Effector memory CD4-positive, alpha-beta T cell (primary cell): ENCODE data around the gene CYB561D1.

ENCODE experiments used
- DNase-seq, 3 donors: peaks; one replicate each; pipeline ENCODE4 v3.0.0-alpha.2; 2020
- H3K27ac ChIP-seq: 2 replicates; pipeline ENCODE4 v1.7.0; 2013; ENCODE audit warnings: mild to moderate bottlenecking, low read length, moderate library complexity; ENCODE audit not compliant: insufficient read depth, poor library complexity, severe bottlenecking
- H3K27me3 ChIP-seq: replicated peaks from 2 replicates; pipeline ENCODE4 v1.7.0; 2013; ENCODE audit warnings: mild to moderate bottlenecking, low read length; ENCODE audit not compliant: insufficient read depth, control insufficient read depth, poor library complexity, severe bottlenecking
- H3K36me3 ChIP-seq: 2 replicates; pipeline ENCODE4 v1.7.0; 2013; ENCODE audit warnings: mild to moderate bottlenecking, low read length, moderate library complexity; ENCODE audit not compliant: control insufficient read depth, insufficient read depth
- H3K4me1 ChIP-seq: 2 replicates; pipeline ENCODE4 v1.7.0; 2013; ENCODE audit warnings: low read length, mild to moderate bottlenecking; ENCODE audit not compliant: control insufficient read depth, insufficient read depth, poor library complexity, severe bottlenecking
- H3K4me3 ChIP-seq: 2 replicates; pipeline ENCODE4 v1.7.0; 2013; ENCODE audit warnings: low read length, low read depth, mild to moderate bottlenecking; ENCODE audit not compliant: insufficient read depth, poor library complexity, severe bottlenecking
- H3K9me3 ChIP-seq: 2 replicates; pipeline ENCODE4 v1.7.0; 2013; ENCODE audit warnings: mild to moderate bottlenecking, low read length, moderate library complexity; ENCODE audit not compliant: control insufficient read depth

Gene CYB561D1

GRCh38 chr1:109509176-109510134, 15.6 kb downstream of the CYB561D1 start, which contains the start of gene AMIGO1:
AMIGO1 (minus strand) TSS chr1:109509727; CDS start chr1:109508912, 815 bp downstream.
- H3K4me3 ChIP-seq = peak within 1 kb of the TSS; percentile 71
- H3K4me1 ChIP-seq = peaks cover 36% of the 10 kb centered on the region
- DNase-seq = peak; percentile 22 to 45 (median 43)
- H3K27me3 ChIP-seq = no peaks in the 10 kb centered on the region
- peak within 1 kb of the TSS; percentile 58 for H3K27ac ChIP-seq
- H3K36me3 ChIP-seq = no peaks in the 10 kb centered on the region
- no peaks in the 10 kb centered on the region for H3K9me3 ChIP-seq

- Histone ChIP-seq H3K4me1 (peaks cover 17% of the 10 kb centered on the region), H3K9me3 (no peaks in the 10 kb centered on the region), H3K27me3 (no peaks in the 10 kb centered on the region), H3K4me3 (no peak overlapping the region), H3K27ac (no peak overlapping the region), H3K36me3 (no peaks in the 10 kb centered on the region)
- DNase-seq = no peak
These were observed 19.3 kb downstream of the CYB561D1 start for GRCh38 chr1:109513110-109513710.

- H3K4me3 ChIP-seq = no peak overlapping the region
- DNase-seq = no peak
- no peaks in the 10 kb centered on the region for H3K36me3 ChIP-seq
- H3K4me1 ChIP-seq = peaks cover 7% of the 10 kb centered on the region
- no peaks in the 10 kb centered on the region for H3K27me3 ChIP-seq
- no peaks in the 10 kb centered on the region for H3K9me3 ChIP-seq
- no peak overlapping the region for H3K27ac ChIP-seq
These were observed 21.0 kb downstream of the CYB561D1 start for GRCh38 chr1:109514846-109515245.

GRCh38 chr1:109516872-109517271, 23.0 kb downstream of the CYB561D1 start:
- no peak for DNase-seq
- Histone ChIP-seq H3K36me3 (no peaks in the 10 kb centered on the region), H3K27me3 (no peaks in the 10 kb centered on the region), H3K27ac (no peak overlapping the region), H3K4me1 (no peaks in the 10 kb centered on the region), H3K4me3 (no peak overlapping the region), H3K9me3 (no peaks in the 10 kb centered on the region)

GRCh38 chr1:109517337-109517736, 23.4 kb downstream of the CYB561D1 start:
- DNase-seq = no peak
- Histone ChIP-seq H3K36me3 (no peaks in the 10 kb centered on the region), H3K9me3 (no peaks in the 10 kb centered on the region), H3K27me3 (no peaks in the 10 kb centered on the region), H3K4me1 (no peaks in the 10 kb centered on the region), H3K27ac (no peak overlapping the region), H3K4me3 (no peak overlapping the region)

- Histone ChIP-seq H3K4me3 (no peak overlapping the region), H3K4me1 (no peaks in the 10 kb centered on the region), H3K27ac (no peak overlapping the region), H3K27me3 (no peaks in the 10 kb centered on the region), H3K36me3 (no peaks in the 10 kb centered on the region), H3K9me3 (no peaks in the 10 kb centered on the region)
- no peak for DNase-seq
These were observed 27.4 kb downstream of the CYB561D1 start for GRCh38 chr1:109521002-109521951.

GRCh38 chr1:109522026-109522425, 28.1 kb downstream of the CYB561D1 start:
- no peaks in the 10 kb centered on the region for H3K4me1 ChIP-seq
- no peak overlapping the region for H3K4me3 ChIP-seq
- H3K27me3 ChIP-seq = no peaks in the 10 kb centered on the region
- H3K9me3 ChIP-seq = no peaks in the 10 kb centered on the region
- H3K27ac ChIP-seq = no peak overlapping the region
- H3K36me3 ChIP-seq = no peaks in the 10 kb centered on the region
- no peak for DNase-seq

- no peak overlapping the region for H3K27ac ChIP-seq
- H3K27me3 ChIP-seq = no peaks in the 10 kb centered on the region
- no peaks in the 10 kb centered on the region for H3K4me1 ChIP-seq
- H3K36me3 ChIP-seq = no peaks in the 10 kb centered on the region
- H3K9me3 ChIP-seq = no peaks in the 10 kb centered on the region
- no peak overlapping the region for H3K4me3 ChIP-seq
- DNase-seq = no peak
These were observed 29.8 kb downstream of the CYB561D1 start for GRCh38 chr1:109523706-109524105.

- no peaks in the 10 kb centered on the region for H3K9me3 ChIP-seq
- no peaks in the 10 kb centered on the region for H3K27me3 ChIP-seq
- DNase-seq = no peak
- H3K27ac ChIP-seq = no peak overlapping the region
- H3K36me3 ChIP-seq = no peaks in the 10 kb centered on the region
- peaks cover 17% of the 10 kb centered on the region for H3K4me1 ChIP-seq
- H3K4me3 ChIP-seq = no peak overlapping the region
These were observed 33.4 kb downstream of the CYB561D1 start for GRCh38 chr1:109527098-109527811.
